NCI-H146 (cell line): ENCODE results near the gene TNIK.
"Not testable (repeated sequence)": the region's sequence is repeated elsewhere in the genome, so short reads cannot be mapped to it uniquely, and the experiment has no call there.

ENCODE experiments used
- DNase-seq: peaks from one replicate; lab custom pipeline; 2025; lab: John Stamatoyannopoulos, UW

The TNIK gene

GRCh38 chr3:171468296-171468906, 8.2 kb upstream of the TNIK start:
- no peak for DNase-seq

DNA sequence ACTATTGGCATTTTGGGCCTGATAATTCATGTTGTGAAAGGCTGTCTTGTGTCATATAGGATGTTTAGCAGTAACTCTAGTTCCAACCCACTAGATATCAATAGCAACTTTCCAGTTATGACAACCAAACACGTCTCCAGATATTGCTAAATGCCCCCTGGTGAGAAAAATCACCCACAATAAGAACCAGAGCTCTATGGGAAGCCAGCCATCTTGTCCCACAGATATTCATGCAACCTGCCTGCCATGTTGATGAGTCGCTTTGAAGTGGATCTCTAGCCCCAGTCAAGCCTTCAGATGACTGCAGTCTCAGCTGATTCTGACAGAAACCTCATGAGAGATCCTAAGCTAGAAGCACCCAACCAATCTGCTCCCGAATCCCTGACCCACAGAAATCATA, 5.6 kb upstream of the TNIK start:
- DNase-seq: no peak

DNA sequence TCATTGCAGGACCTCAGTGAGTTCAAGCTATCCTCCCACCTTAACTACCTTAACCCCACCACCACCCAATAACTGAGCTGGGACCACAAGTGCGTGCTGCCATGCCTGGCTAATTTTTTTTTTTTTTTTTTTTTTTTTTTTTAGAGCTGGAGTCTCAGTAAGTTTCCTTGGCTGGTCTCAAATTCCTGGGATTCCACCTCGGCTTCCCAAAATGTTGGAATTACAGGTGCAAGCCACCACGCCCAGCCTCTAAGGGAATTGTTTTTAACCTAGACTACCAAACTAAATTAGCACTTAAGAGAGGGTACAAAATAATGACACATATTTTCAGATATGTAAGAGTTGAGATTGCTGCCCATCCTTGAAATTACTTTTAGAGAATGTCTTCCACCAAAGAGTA, 4.3 kb upstream of the TNIK start:
- no peak for DNase-seq

DNA sequence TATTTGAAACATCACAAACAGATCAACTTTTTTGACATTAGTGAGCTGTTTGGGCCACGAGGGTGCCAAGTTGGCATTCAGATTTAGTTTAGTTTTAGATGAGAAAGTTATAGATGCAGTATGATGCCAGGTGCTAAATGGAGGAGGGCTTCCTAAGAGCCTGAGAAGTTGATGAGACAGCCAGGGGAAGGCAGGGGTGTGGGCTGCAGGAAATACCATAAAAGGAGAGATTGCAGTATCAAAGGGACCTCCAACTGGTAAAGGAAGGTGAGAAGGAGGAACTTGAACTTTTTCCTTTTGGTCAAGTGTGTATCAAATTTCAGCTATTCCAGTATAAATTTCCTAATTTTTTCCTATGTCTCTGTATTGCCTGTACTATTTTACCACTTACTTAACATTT, 2.0 kb upstream of the TNIK start:
- peak; percentile 8 for DNase-seq

DNA sequence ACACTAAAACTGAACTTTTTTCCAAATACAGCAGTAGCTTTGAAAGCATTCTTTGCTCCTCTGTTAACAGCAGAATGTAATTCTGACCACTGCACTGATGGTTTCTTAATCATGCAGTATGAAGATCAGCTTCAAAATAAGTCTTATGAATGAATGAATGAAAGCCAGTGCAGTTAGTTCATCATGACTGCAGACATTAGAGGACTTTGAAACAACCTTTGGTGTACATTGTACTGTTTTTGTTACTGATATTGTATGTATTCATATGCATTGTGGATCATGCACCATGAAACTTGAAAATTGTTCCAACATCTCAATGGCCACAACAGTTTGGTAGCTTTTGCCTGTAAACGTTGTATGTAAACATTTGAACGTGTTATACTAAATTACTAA, 1.3 kb upstream of the TNIK start:
- DNase-seq: no peak

GRCh38 chr3:171460725-171461524, 720 bp upstream of the TNIK start:
- peak; percentile 63 for DNase-seq

GRCh38 chr3:171459137-171459941, 866 bp downstream of the TNIK start:
- DNase-seq: peak; percentile 35

GRCh38 chr3:171458864-171459136, 1.4 kb downstream of the TNIK start:
- DNase-seq: no peak

- DNase-seq: no peak
Measured at GRCh38 chr3:171458071-171458863, 1.9 kb downstream of the TNIK start.

DNA sequence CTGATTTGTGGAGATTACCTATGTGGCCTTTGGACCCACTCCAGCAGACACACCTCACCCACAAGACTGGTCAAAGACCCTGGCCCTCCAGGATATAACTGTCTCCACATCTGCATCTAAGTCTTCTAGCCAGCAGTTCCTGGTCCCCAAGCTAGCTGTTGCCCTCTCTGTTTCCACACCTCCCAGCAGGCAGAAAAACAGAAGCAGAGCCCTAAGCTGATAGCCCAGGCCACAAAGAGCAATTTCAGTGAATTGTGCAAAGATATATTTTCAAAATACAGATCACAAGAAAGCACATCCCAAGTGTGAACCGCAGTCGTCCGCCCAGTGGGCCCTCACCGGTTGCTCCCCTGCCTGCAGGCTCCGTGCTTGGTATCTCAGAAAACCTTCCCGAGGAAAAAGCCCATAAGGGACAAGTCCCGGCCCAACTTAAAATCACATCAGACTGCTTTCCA, 2.6 kb downstream of the TNIK start:
- no peak for DNase-seq

DNA sequence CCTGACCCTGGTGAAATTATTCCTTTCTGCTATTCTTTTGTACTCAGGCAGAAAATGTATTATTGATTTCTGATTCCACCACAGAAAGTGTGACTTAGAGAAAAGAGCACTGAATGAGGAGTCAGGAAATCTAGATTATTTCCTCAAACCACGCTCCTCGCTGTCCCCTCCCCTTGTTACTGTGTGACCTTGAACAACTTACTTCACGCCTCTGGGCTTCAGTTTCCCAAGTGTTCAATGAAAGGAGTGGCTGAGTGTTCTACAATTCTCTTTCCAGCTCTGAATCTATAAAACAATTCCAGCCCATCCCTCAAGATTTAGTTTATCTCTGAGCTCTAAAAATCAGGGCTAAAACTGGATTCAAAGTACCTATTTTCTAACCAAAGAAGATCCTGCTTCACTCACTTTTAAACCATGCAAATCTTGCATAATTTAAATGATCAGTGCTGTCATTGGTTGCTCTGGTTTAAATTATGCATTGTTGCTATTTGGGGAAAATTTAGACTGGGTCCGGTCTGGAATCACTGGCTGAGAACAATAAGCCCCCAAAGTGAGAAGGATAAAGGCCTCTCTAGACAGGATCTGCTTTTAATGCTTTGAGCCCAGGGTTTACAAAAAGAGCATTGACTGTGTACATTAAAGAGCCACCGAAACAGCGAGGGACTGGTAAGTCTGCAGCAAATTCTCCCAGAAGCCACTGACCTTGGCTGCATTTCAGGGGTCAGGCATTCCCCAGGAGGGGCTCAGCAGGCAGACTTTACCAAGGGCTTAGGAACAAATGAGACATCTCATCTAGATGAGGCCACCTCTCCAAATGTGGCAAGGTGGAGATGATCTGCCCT, 3.2 kb downstream of the TNIK start:
- DNase-seq: no peak

- no peak for DNase-seq
Measured at GRCh38 chr3:171455603-171456550, 4.3 kb downstream of the TNIK start.

- DNase-seq: no peak
Measured at GRCh38 chr3:171454041-171454440, 6.2 kb downstream of the TNIK start.

DNA sequence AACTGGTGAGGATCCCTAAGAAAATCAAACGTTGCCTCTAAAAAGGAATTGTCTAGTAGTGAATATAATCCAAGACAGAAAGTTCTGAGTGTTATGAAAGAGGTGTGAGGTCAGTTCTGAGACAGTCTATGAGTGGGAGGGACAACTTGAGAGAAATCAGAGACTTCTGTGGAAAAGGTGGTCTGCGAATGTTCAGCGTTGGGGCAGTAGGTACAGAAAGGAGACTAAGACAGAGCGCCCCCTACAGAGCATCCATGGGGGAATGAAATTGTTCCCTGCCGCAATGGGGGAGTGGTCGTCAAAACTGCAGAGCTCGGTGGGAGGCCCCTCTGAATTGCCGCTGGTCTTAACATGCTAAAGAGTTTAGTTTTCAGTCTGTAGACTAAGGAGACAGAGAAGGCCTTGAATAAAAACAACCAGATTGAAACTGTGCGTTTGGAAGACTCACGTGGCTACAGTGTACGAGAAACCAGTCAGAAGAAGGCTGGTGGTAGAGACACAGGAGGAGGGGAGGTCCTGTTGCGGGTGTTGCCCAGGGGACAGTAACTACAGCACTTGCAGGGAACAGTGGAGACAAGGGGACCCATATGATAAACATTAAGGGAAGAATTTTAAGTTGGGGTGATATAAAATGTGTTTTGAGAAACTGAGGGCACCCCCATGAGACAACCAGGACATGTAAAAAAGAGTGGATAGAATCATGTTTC, 6.9 kb downstream of the TNIK start:
- DNase-seq: no peak

DNA sequence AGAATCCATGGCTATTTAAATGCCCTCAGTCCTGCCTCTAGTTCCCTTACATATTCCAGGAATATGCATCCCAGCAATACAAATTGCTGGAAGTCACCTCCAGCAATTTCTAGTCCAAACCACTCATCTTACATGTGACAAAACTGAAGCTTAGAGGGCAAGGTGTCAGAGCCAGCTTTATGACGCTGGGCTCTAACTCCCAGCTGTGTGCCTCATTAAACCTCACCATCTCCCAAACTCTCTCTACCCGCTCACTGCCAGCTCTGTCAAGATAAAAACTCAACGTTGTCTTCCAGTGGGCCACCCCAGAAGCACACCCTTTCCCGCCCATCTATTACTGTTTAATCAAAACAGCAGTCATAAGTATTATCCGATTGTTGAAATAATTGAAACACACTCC, 7.9 kb downstream of the TNIK start:
- DNase-seq: no peak

DNA sequence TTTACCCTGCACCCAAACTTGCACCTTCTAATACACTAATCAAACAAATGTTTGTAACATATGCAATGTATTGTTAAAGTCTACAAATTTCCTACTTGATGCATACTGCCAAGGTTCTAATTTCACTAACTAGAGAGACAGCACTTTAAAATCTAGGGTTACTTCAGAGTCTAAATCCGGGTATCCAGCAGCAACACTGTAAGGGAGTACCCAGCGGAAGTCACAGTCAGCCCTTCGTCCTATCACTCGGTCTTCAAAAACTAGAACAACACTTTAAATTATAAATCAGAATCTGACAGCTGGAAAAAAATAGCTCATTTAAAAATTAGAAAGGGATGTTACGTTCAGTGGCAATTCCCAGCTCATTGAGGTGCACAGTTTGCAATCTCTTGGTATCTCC, 8.3 kb downstream of the TNIK start:
- no peak for DNase-seq

DNA sequence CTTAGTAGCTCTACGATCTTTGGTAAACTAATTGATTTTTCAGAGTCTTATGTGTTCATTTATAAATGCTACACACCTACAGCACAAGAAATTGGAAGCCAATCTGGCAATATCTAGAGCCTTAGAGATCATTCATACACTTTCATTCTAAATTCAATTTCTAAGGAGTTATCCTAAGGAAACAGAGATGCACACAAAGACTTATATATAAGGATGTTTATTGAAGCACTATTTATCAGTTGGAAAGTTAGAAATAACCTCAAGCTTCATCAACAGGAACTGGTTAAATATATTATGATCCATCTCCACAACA, 12.7 kb downstream of the TNIK start:
- not testable (repeated sequence) for DNase-seq

- no peak for DNase-seq
Measured at GRCh38 chr3:171446801-171447578, 13.2 kb downstream of the TNIK start.

GRCh38 chr3:171446301-171446700, 13.9 kb downstream of the TNIK start:
- no peak for DNase-seq
